Measurements from ENCODE around the gene MFF.
A peak's percentile ranks its signal among the peaks of the same experiment; 100 is the strongest.
"Not testable (repeated sequence)": the region's sequence is repeated elsewhere in the genome, so short reads cannot be mapped to it uniquely, and the experiment has no call there.

Gene MFF

GRCh38 chr2:227370791-227371312, 45.8 kb downstream of the MFF start:
- DNase-seq = peak; percentile 34
- in situ Hi-C loops (cut with MboI; ENCODE audit: low pct_unique_long_range_greater_than_20kb, low sequenced_read_pairs) = no loop called here

- no peak for DNase-seq
- in situ Hi-C loops (cut with MboI; ENCODE audit: low pct_unique_long_range_greater_than_20kb, low sequenced_read_pairs) = no loop called here
Observed at GRCh38 chr2:227373389-227373788, 48.3 kb downstream of the MFF start.

- in situ Hi-C loops (cut with MboI; ENCODE audit: low pct_unique_long_range_greater_than_20kb, low sequenced_read_pairs) = no loop called here
- DNase-seq = peak; percentile 49
Observed at GRCh38 chr2:227374158-227374557, 49.1 kb downstream of the MFF start.

DNA sequence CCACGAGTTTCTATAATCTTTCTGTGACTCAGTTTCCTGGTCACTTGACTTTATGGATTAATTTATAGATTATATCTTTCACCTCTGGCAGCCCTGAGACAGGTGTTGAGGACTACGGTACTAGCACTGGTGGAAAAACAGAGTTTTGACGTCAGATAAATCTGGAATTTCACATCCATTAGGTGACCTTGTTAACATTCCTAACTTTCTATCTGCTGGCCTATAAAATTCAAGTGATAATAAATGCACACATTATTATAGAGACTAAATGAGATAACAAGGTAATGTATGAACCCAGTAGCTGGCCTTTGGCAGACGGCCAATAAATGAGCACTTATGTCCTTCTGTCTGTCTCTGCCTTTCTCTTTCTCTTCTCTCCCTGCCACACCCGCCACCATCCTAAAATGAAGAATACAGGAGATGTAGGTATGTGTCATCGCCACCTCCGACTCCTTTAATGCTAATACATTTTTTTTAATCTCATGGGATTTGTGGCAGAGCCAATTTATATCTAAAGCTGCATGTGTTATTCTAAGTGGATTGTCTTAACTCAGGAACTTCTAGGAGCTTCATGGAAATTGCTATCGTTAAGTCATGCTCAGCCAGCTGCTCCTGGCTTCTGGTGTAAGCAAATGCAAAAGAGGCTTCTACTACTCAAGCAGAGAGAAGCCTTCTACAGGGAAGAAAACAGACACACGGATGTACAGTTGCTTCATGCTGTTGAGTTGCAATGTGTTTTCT, 51.8 kb downstream of the MFF start:
- no peak for DNase-seq
- in situ Hi-C loops (cut with MboI; ENCODE audit: low pct_unique_long_range_greater_than_20kb, low sequenced_read_pairs) = no loop called here

- no peak for DNase-seq
Observed at GRCh38 chr2:227377467-227378351, 52.7 kb downstream of the MFF start.

GRCh38 chr2:227378371-227378782, 53.3 kb downstream of the MFF start:
- in situ Hi-C loops (cut with MboI; ENCODE audit: low pct_unique_long_range_greater_than_20kb, low sequenced_read_pairs) = no loop called here
- no peak for DNase-seq

More at GRCh38 chr2:227377467-227378351, 52.7 kb downstream of the MFF start:
- in situ Hi-C loops (cut with MboI; ENCODE audit: low pct_unique_long_range_greater_than_20kb, low sequenced_read_pairs) = no loop called here

DNA sequence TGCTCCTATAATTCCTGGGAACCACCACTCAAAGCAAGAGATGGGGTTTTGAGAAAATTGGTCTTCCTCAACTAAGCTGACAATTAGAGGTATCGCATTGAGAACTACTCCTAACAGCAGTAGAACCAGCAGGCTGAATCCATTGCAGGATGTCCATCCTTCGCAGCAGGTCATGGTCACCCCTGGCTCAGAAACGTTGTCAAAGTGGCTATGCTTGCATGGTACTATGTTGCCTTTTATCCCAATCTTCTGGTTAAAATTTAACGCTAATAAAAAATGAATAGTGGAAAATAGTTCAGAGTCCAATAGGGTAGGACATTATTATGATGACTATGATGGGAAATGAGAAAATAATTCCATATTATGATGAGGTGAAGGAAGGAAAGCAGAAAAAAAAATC, 54.0 kb downstream of the MFF start, which contains the start of gene TM4SF20:
Gene TM4SF20, minus strand, starts transcription at position 212 of the 400 bp plus-strand sequence. Its CDS starts 38 bp downstream, at position 174.
- in situ Hi-C loops (cut with MboI; ENCODE audit: low pct_unique_long_range_greater_than_20kb, low sequenced_read_pairs) = no loop called here
- DNase-seq = no peak

DNA sequence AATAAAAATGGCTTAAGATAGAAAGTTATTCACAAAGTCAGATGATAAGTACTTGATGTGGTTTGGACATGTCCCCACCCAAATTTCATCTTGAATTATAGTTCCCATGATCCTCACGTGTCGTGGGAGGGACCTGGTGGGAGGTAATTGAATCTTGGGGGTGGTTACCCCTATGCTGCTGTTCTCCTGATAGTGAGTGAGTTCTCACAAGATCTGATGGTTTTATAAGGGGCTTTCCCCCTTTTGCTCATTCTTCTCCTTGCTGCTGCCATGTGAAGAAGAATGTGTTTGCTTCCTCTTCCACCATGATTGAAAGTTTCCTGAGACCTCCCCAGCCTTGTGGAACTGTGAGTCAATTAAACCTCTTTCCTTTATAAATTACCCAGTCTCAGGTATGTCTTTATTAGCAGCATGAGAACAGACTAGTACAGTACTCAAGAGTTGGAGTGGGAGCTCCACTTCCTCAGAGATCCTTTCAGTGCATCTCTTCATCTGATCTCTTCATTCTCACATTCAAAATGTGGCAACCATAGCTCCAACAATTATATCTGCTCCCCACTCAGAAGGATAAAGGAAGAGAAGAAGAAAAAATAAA, 57.3 kb downstream of the MFF start:
- DNase-seq; in situ Hi-C loops (cut with MboI; ENCODE audit: low pct_unique_long_range_greater_than_20kb, low sequenced_read_pairs): not testable (repeated sequence)

GRCh38 chr2:227383686-227384085, 58.6 kb downstream of the MFF start:
- no peak for DNase-seq
- in situ Hi-C loops (cut with MboI; ENCODE audit: low pct_unique_long_range_greater_than_20kb, low sequenced_read_pairs) = no loop called here

- no peak for DNase-seq
- in situ Hi-C loops (cut with MboI; ENCODE audit: low pct_unique_long_range_greater_than_20kb, low sequenced_read_pairs) = no loop called here
Observed at GRCh38 chr2:227386630-227387029, 61.6 kb downstream of the MFF start.

DNA sequence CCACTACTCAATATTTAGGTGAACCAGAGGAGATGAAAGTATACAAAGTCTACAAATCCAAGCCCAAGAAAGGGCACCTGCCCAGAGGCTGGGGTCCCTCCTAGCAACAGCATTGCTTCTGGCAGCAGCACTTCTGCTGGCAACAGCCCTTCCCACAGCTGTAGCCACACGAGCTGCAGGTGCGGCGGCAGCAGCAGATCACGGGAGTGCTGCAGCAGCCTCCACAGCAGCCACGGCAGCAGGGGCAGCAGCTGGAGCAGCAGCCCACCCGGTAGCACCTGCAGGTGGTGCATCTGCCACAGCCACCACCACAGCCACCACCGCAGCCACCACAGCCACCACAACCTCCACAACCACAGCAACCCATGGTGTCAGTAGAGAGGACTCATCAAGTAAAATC, 62.5 kb downstream of the MFF start, which contains the start of gene SCYGR1:
Gene SCYGR1, minus strand, starts transcription at position 367 of the 400 bp plus-strand sequence. Its CDS starts 0 bp downstream, at position 367.
- DNase-seq; in situ Hi-C loops (cut with MboI; ENCODE audit: low pct_unique_long_range_greater_than_20kb, low sequenced_read_pairs): not testable (repeated sequence)

- no peak for DNase-seq
- in situ Hi-C loops (cut with MboI; ENCODE audit: low pct_unique_long_range_greater_than_20kb, low sequenced_read_pairs) = no loop called here
Observed at GRCh38 chr2:227388537-227389011, 63.5 kb downstream of the MFF start.

- DNase-seq = no peak
- in situ Hi-C loops (cut with MboI; ENCODE audit: low pct_unique_long_range_greater_than_20kb, low sequenced_read_pairs) = no loop called here
Observed at GRCh38 chr2:227389231-227389630, 64.2 kb downstream of the MFF start.

DNA sequence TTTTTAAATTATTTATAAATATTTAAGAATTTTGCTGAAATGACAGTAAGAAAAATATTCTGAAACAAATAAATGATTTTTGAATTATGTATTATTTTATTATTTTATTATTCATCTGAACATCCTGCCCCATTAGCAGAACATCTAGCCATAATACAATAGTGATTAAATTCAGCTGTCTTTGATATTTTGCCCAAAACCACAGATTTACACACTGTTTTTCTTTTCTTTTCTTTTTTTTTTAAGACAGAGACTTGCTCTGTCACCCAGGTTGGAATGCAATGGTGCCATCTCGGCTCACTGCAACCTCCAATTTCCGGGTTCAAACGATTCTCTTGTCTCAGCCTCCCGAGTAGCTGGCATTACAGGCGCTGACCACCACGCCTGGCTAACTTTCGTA, 64.6 kb downstream of the MFF start:
- DNase-seq = no peak
- in situ Hi-C loops (cut with MboI; ENCODE audit: low pct_unique_long_range_greater_than_20kb, low sequenced_read_pairs) = no loop called here

GRCh38 chr2:227390468-227391256, 65.6 kb downstream of the MFF start:
- in situ Hi-C loops (cut with MboI; ENCODE audit: low pct_unique_long_range_greater_than_20kb, low sequenced_read_pairs) = no loop called here

DNA sequence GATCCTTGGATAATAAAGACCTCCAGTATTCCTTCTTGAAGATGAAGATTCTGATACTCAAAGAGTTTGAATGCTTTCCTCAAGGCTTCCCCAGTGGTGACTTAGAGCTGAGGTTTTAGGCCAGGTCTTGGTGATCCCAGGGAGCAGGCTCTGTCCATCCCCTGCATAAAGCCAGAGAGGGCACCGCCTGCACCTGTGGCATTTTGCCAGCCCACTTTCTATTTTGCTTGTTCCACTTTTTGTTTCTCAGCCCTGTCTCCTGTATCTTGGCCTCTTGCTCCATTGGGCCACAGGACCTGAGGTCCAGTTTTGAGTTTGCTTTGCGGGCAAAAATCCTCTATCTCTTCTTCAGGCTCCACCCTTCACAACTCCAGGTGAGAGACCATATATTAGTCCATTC, 69.3 kb downstream of the MFF start:
- DNase-seq = no peak
- in situ Hi-C loops (cut with MboI; ENCODE audit: low pct_unique_long_range_greater_than_20kb, low sequenced_read_pairs) = no loop called here

More at GRCh38 chr2:227390468-227391256, 65.6 kb downstream of the MFF start:
- DNase-seq = no peak

DNA sequence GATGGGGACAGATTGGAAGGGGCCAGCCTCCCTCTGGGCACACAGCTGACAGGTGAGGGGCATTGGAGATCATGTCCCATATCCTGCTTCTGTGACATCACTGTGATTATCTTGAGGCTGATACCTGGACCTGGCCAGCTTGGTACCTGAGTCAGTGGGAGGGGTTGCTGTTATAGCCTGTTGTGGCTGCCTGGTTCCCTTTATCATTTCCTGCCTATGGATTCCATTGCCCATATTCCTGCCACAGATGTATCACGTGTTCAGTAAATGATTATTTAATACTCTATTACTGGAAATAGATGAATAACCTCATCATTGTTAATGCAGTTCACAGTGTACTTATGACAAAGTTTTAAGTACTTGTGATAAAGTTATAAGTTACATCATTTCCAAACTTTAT, 70.5 kb downstream of the MFF start:
- in situ Hi-C loops (cut with MboI; ENCODE audit: low pct_unique_long_range_greater_than_20kb, low sequenced_read_pairs) = no loop called here
- DNase-seq = no peak

GRCh38 chr2:227397562-227397961, 72.5 kb downstream of the MFF start:
- in situ Hi-C loops (cut with MboI; ENCODE audit: low pct_unique_long_range_greater_than_20kb, low sequenced_read_pairs) = no loop called here
- DNase-seq = no peak
